ENCODE measurements around the gene ORMDL1.

ORMDL1 gene, protein sequence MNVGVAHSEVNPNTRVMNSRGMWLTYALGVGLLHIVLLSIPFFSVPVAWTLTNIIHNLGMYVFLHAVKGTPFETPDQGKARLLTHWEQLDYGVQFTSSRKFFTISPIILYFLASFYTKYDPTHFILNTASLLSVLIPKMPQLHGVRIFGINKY

GRCh38 chr2:189783927-189784867, at the start of gene ORMDL1, which contains the start of gene PMS1:
Gene ORMDL1, minus strand, starts transcription at chr2:189784339. Its CDS starts 1,744 bp downstream, at chr2:189782595.
Gene PMS1, plus strand, starts transcription at chr2:189784450. Its CDS starts 7,360 bp downstream, at chr2:189791810.
- H3K36me3 Mint-ChIP-seq (ENCODE audit: low read depth), result peaks cover 45% of the 10 kb centered on the region
- H3K9me3 Mint-ChIP-seq, result no peaks in the 10 kb centered on the region
- H3K27me3 Mint-ChIP-seq (ENCODE audit: low read depth), result no peaks in the 10 kb centered on the region
- H3K4me3 Mint-ChIP-seq, result peak within 1 kb of the TSS; percentile 92 to 97 (median 96)
- peaks cover 29% of the 10 kb centered on the region for H3K4me1 Mint-ChIP-seq
- TF ChIP-seq, protein P1, sequence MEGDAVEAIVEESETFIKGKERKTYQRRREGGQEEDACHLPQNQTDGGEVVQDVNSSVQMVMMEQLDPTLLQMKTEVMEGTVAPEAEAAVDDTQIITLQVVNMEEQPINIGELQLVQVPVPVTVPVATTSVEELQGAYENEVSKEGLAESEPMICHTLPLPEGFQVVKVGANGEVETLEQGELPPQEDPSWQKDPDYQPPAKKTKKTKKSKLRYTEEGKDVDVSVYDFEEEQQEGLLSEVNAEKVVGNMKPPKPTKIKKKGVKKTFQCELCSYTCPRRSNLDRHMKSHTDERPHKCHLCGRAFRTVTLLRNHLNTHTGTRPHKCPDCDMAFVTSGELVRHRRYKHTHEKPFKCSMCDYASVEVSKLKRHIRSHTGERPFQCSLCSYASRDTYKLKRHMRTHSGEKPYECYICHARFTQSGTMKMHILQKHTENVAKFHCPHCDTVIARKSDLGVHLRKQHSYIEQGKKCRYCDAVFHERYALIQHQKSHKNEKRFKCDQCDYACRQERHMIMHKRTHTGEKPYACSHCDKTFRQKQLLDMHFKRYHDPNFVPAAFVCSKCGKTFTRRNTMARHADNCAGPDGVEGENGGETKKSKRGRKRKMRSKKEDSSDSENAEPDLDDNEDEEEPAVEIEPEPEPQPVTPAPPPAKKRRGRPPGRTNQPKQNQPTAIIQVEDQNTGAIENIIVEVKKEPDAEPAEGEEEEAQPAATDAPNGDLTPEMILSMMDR (IDR thresholded peaks at IDR 0.05; ENCODE audit: unreplicated experiment in 3 of 3), result no peak
- H3K27ac Mint-ChIP-seq, result peak within 1 kb of the TSS; percentile 96 to 99 (median 98)

GRCh38 chr2:189830510-189830909, 46.4 kb upstream of the ORMDL1 start:
- peaks cover 17% of the 10 kb centered on the region for H3K4me1 Mint-ChIP-seq
- TF ChIP-seq, protein P1 (IDR thresholded peaks at IDR 0.05; ENCODE audit: unreplicated experiment in 3 of 3), result no peak
- H3K36me3 Mint-ChIP-seq (ENCODE audit: low read depth), result peaks cover 14% of the 10 kb centered on the region
- no peaks in the 10 kb centered on the region for H3K27me3 Mint-ChIP-seq (ENCODE audit: low read depth)
- no peak overlapping the region for H3K27ac Mint-ChIP-seq
- H3K4me3 Mint-ChIP-seq, result no peak overlapping the region
- no peaks in the 10 kb centered on the region for H3K9me3 Mint-ChIP-seq

GRCh38 chr2:189829102-189829833, 45.1 kb upstream of the ORMDL1 start:
- no peaks in the 10 kb centered on the region for H3K9me3 Mint-ChIP-seq
- H3K27ac Mint-ChIP-seq, result peak overlapping the region in 2 of 3 experiments; percentile 1 to 57
- TF ChIP-seq, protein P1 (IDR thresholded peaks at IDR 0.05; ENCODE audit: unreplicated experiment in 3 of 3), result no peak
- H3K4me1 Mint-ChIP-seq, result peaks cover 16% of the 10 kb centered on the region
- H3K36me3 Mint-ChIP-seq (ENCODE audit: low read depth), result peaks cover 14% of the 10 kb centered on the region
- peak overlapping the region in 1 of 3 experiments; percentile 0 for H3K4me3 Mint-ChIP-seq
- no peaks in the 10 kb centered on the region for H3K27me3 Mint-ChIP-seq (ENCODE audit: low read depth)

GRCh38 chr2:189826039-189826438, 41.9 kb upstream of the ORMDL1 start:
- peaks cover 11% of the 10 kb centered on the region for H3K4me1 Mint-ChIP-seq
- H3K4me3 Mint-ChIP-seq, result no peak overlapping the region
- H3K36me3 Mint-ChIP-seq (ENCODE audit: low read depth), result peaks cover 16% of the 10 kb centered on the region
- TF ChIP-seq, protein P1 (IDR thresholded peaks at IDR 0.05; ENCODE audit: unreplicated experiment in 3 of 3), result no peak
- no peaks in the 10 kb centered on the region for H3K9me3 Mint-ChIP-seq
- no peaks in the 10 kb centered on the region for H3K27me3 Mint-ChIP-seq (ENCODE audit: low read depth)
- no peak overlapping the region for H3K27ac Mint-ChIP-seq

DNA sequence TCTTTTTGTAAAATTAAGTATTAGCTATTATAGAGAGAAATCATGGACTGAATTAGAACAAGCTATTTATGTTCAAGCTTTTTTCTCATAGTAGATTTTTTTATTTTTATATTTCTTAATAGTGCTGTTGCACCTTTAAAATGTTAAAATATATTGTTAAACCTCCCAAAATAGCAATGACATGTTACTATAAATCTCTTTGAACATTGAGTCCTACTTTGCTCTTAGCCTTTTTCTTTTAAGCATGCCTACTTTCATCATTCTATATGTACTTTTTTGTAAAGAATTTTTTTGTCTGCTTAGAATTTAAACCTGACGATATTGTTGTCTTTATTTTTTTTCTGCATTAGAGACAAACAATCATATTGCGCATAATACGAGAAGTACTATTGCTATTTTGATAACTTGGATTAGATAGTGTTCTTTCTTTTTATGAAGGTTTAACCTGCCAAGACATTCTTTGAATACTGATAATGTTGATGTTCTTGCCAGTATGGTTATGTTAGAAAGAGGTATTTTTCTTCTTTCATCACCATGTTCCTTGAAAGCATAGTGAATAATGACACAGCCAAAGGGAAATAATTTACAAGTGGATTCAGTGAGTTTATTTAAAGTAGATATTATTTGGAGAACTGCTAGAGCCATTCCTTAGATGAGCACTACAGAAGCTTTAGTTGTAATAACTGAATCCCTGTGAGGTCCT, 40.7 kb upstream of the ORMDL1 start:
- Mint-ChIP-seq H3K27ac (no peak overlapping the region), H3K27me3 (ENCODE audit: low read depth) (no peaks in the 10 kb centered on the region), H3K4me1 (peaks cover 9% of the 10 kb centered on the region), H3K9me3 (no peaks in the 10 kb centered on the region), H3K36me3 (ENCODE audit: low read depth) (peaks cover 26% of the 10 kb centered on the region), H3K4me3 (no peak overlapping the region)
- TF ChIP-seq, protein P1 (IDR thresholded peaks at IDR 0.05; ENCODE audit: unreplicated experiment in 3 of 3), result no peak

All from nephron (organoid).